ENCODE data around the gene TAF13.
"Not testable (repeated sequence)": the region's sequence is repeated elsewhere in the genome, so short reads cannot be mapped to it uniquely, and the experiment has no call there.

The TAF13 gene

GRCh38 chr1:109041621-109042468, 34.0 kb downstream of the TAF13 start, which contains the start of gene WDR47:
Gene WDR47 (minus strand): TSS chr1:109042102. CDS start chr1:109023512, 18,590 bp downstream.
- H4K5ac ChIP-seq (ENCODE audit: low read length) = no peak within 1 kb of the TSS
- H3K4ac ChIP-seq (ENCODE audit: low read depth, low read length) = no peak within 1 kb of the TSS
- WGBS (ENCODE audit: extremely low coverage, insufficient coverage, low lambda C conversion rate) = no CpG with 5 or more reads among the region's 90 CpGs
- H3K36me3 ChIP-seq (ENCODE audit: control insufficient read depth, insufficient read depth, low read length) = no peaks in the 10 kb centered on the region
- H3K27ac ChIP-seq (ENCODE audit: low read depth, low read length) = no peak within 1 kb of the TSS
- peak within 1 kb of the TSS; percentile 88 for H3K56ac ChIP-seq (ENCODE audit: low read length)
- H3K79me2 ChIP-seq (ENCODE audit: control insufficient read depth, insufficient read depth, low read length) = no peaks in the 10 kb centered on the region
- H3K27me3 ChIP-seq (ENCODE audit: insufficient read depth, low read length, poor library complexity) = no peaks in the 10 kb centered on the region
- no peaks in the 10 kb centered on the region for H3K79me1 ChIP-seq (ENCODE audit: low read length)
- peak within 1 kb of the TSS; percentile 79 for H3K4me2 ChIP-seq (ENCODE audit: low read length)
- H2BK15ac ChIP-seq (replicated peaks; ENCODE audit: low read depth) = no peak within 1 kb of the TSS
- no peaks in the 10 kb centered on the region for H3K4me1 ChIP-seq (ENCODE audit: control insufficient read depth, low read depth, low read length)
- H2AK5ac ChIP-seq (ENCODE audit: low read length) = no peak within 1 kb of the TSS
- H4K8ac ChIP-seq (ENCODE audit: low read depth, low read length) = peak within 1 kb of the TSS; percentile 56
- DNase-seq = peak; percentile 98
- H3K4me3 ChIP-seq (ENCODE audit: low read length) = peak within 1 kb of the TSS; percentile 84
- H2BK5ac ChIP-seq (ENCODE audit: low read length) = no peak within 1 kb of the TSS
- H3K18ac ChIP-seq (ENCODE audit: low read length) = no peak within 1 kb of the TSS
- peak within 1 kb of the TSS; percentile 48 for H3K23ac ChIP-seq (ENCODE audit: low read length)
- peak within 1 kb of the TSS; percentile 85 for H3K9ac ChIP-seq (ENCODE audit: low read length)
- no peak within 1 kb of the TSS for H2BK120ac ChIP-seq (ENCODE audit: low read depth, low read length)

GRCh38 chr1:109040989-109041620, 34.7 kb downstream of the TAF13 start:
- peak; percentile 16 for DNase-seq
- Histone ChIP-seq H3K4ac (ENCODE audit: low read depth, low read length) (no peak overlapping the region), H3K56ac (ENCODE audit: low read length) (peak overlapping the region; percentile 88), H3K23ac (ENCODE audit: low read length) (peak overlapping the region; percentile 48), H4K5ac (ENCODE audit: low read length) (no peak overlapping the region), H3K27ac (ENCODE audit: low read depth, low read length) (no peak overlapping the region), H3K9ac (ENCODE audit: low read length) (peak overlapping the region; percentile 85), H2AK5ac (ENCODE audit: low read length) (no peak overlapping the region), H3K4me3 (ENCODE audit: low read length) (peak overlapping the region; percentile 84), H3K4me2 (ENCODE audit: low read length) (peak overlapping the region; percentile 79), H4K8ac (ENCODE audit: low read depth, low read length) (no peak overlapping the region), H2BK15ac (replicated peaks; ENCODE audit: low read depth) (no peak overlapping the region), H3K79me1 (ENCODE audit: low read length) (no peaks in the 10 kb centered on the region), H3K79me2 (ENCODE audit: control insufficient read depth, insufficient read depth, low read length) (no peaks in the 10 kb centered on the region), H2BK5ac (ENCODE audit: low read length) (no peak overlapping the region), H3K36me3 (ENCODE audit: control insufficient read depth, insufficient read depth, low read length) (no peaks in the 10 kb centered on the region), H2BK120ac (ENCODE audit: low read depth, low read length) (no peak overlapping the region), H3K27me3 (ENCODE audit: insufficient read depth, low read length, poor library complexity) (no peaks in the 10 kb centered on the region), H3K4me1 (ENCODE audit: control insufficient read depth, low read depth, low read length) (no peaks in the 10 kb centered on the region), H3K18ac (ENCODE audit: low read length) (no peak overlapping the region)
- WGBS (ENCODE audit: extremely low coverage, insufficient coverage, low lambda C conversion rate) = no CpG with 5 or more reads among the region's 44 CpGs

- H3K27me3 ChIP-seq (ENCODE audit: insufficient read depth, low read length, poor library complexity) = no peaks in the 10 kb centered on the region
- H3K27ac ChIP-seq (ENCODE audit: low read depth, low read length) = no peak overlapping the region
Measured at GRCh38 chr1:109040627-109040988, 35.2 kb downstream of the TAF13 start.

GRCh38 chr1:109034382-109034781, 41.4 kb downstream of the TAF13 start:
- no peak overlapping the region for H2BK5ac ChIP-seq (ENCODE audit: low read length)
- H3K4me2 ChIP-seq (ENCODE audit: low read length) = no peak overlapping the region
- H3K36me3 ChIP-seq (ENCODE audit: control insufficient read depth, insufficient read depth, low read length) = no peaks in the 10 kb centered on the region
- no peak overlapping the region for H3K4ac ChIP-seq (ENCODE audit: low read depth, low read length)
- H2BK15ac ChIP-seq (replicated peaks; ENCODE audit: low read depth) = no peak overlapping the region
- H3K79me2 ChIP-seq (ENCODE audit: control insufficient read depth, insufficient read depth, low read length) = no peaks in the 10 kb centered on the region
- H3K79me1 ChIP-seq (ENCODE audit: low read length) = no peaks in the 10 kb centered on the region
- no peaks in the 10 kb centered on the region for H3K27me3 ChIP-seq (ENCODE audit: insufficient read depth, low read length, poor library complexity)
- no peaks in the 10 kb centered on the region for H3K4me1 ChIP-seq (ENCODE audit: control insufficient read depth, low read depth, low read length)
- H4K8ac ChIP-seq (ENCODE audit: low read depth, low read length) = no peak overlapping the region
- no peak overlapping the region for H2BK120ac ChIP-seq (ENCODE audit: low read depth, low read length)
- no peak overlapping the region for H3K9ac ChIP-seq (ENCODE audit: low read length)
- no peak overlapping the region for H3K23ac ChIP-seq (ENCODE audit: low read length)
- WGBS (ENCODE audit: extremely low coverage, insufficient coverage, low lambda C conversion rate) = no CpG with 5 or more reads among the region's 2 CpGs
- peak; percentile 6 for DNase-seq
- no peak overlapping the region for H3K27ac ChIP-seq (ENCODE audit: low read depth, low read length)
- no peak overlapping the region for H4K5ac ChIP-seq (ENCODE audit: low read length)
- H3K18ac ChIP-seq (ENCODE audit: low read length) = no peak overlapping the region
- no peak overlapping the region for H3K4me3 ChIP-seq (ENCODE audit: low read length)
- H3K56ac ChIP-seq (ENCODE audit: low read length) = no peak overlapping the region
- H2AK5ac ChIP-seq (ENCODE audit: low read length) = no peak overlapping the region

More at GRCh38 chr1:109040627-109040988, 35.2 kb downstream of the TAF13 start:
- H2BK5ac ChIP-seq (ENCODE audit: low read length) = no peak overlapping the region
- no peak overlapping the region for H2BK15ac ChIP-seq (replicated peaks; ENCODE audit: low read depth)
- H3K23ac ChIP-seq (ENCODE audit: low read length) = no peak overlapping the region
- H4K8ac ChIP-seq (ENCODE audit: low read depth, low read length) = no peak overlapping the region
- no CpG with 5 or more reads among the region's 3 CpGs for WGBS (ENCODE audit: extremely low coverage, insufficient coverage, low lambda C conversion rate)
- no peak overlapping the region for H4K5ac ChIP-seq (ENCODE audit: low read length)
- H3K18ac ChIP-seq (ENCODE audit: low read length) = no peak overlapping the region
- peak overlapping the region; percentile 27 for H3K4me2 ChIP-seq (ENCODE audit: low read length)
- H2BK120ac ChIP-seq (ENCODE audit: low read depth, low read length) = no peak overlapping the region
- no peaks in the 10 kb centered on the region for H3K36me3 ChIP-seq (ENCODE audit: control insufficient read depth, insufficient read depth, low read length)
- H3K79me2 ChIP-seq (ENCODE audit: control insufficient read depth, insufficient read depth, low read length) = no peaks in the 10 kb centered on the region
- no peaks in the 10 kb centered on the region for H3K79me1 ChIP-seq (ENCODE audit: low read length)
- no peak overlapping the region for H3K4ac ChIP-seq (ENCODE audit: low read depth, low read length)
- no peak overlapping the region for H2AK5ac ChIP-seq (ENCODE audit: low read length)
- no peaks in the 10 kb centered on the region for H3K4me1 ChIP-seq (ENCODE audit: control insufficient read depth, low read depth, low read length)
- H3K56ac ChIP-seq (ENCODE audit: low read length) = peak overlapping the region; percentile 88
- no peak overlapping the region for H3K4me3 ChIP-seq (ENCODE audit: low read length)
- DNase-seq = no peak
- peak overlapping the region; percentile 67 for H3K9ac ChIP-seq (ENCODE audit: low read length)

GRCh38 chr1:109029493-109029892, 46.3 kb downstream of the TAF13 start:
- H2BK15ac ChIP-seq (replicated peaks; ENCODE audit: low read depth); H4K5ac ChIP-seq (ENCODE audit: low read length); H3K9ac ChIP-seq (ENCODE audit: low read length); H3K27me3 ChIP-seq (ENCODE audit: insufficient read depth, low read length, poor library complexity); H3K4me1 ChIP-seq (ENCODE audit: control insufficient read depth, low read depth, low read length); H3K4me3 ChIP-seq (ENCODE audit: low read length); H3K18ac ChIP-seq (ENCODE audit: low read length); H4K8ac ChIP-seq (ENCODE audit: low read depth, low read length); H3K79me1 ChIP-seq (ENCODE audit: low read length); H2AK5ac ChIP-seq (ENCODE audit: low read length); H3K4ac ChIP-seq (ENCODE audit: low read depth, low read length); H3K79me2 ChIP-seq (ENCODE audit: control insufficient read depth, insufficient read depth, low read length); H3K27ac ChIP-seq (ENCODE audit: low read depth, low read length); H2BK120ac ChIP-seq (ENCODE audit: low read depth, low read length); H3K4me2 ChIP-seq (ENCODE audit: low read length); H3K23ac ChIP-seq (ENCODE audit: low read length); H3K56ac ChIP-seq (ENCODE audit: low read length); DNase-seq; H2BK5ac ChIP-seq (ENCODE audit: low read length); H3K36me3 ChIP-seq (ENCODE audit: control insufficient read depth, insufficient read depth, low read length): not testable (repeated sequence)
- WGBS (ENCODE audit: extremely low coverage, insufficient coverage, low lambda C conversion rate) = no CpG with 5 or more reads among the region's 8 CpGs

Data from mesendoderm (in vitro differentiated cells).